ENCODE results near the gene SLX9. TPM values are rescaled to one million over a fixed set of nuclear protein-coding genes. Genes with fewer than 3 reads are reported as not detected.

Gene SLX9
- total RNA-seq, 1 donor from 2014 or later, result 49.3 TPM

DNA sequence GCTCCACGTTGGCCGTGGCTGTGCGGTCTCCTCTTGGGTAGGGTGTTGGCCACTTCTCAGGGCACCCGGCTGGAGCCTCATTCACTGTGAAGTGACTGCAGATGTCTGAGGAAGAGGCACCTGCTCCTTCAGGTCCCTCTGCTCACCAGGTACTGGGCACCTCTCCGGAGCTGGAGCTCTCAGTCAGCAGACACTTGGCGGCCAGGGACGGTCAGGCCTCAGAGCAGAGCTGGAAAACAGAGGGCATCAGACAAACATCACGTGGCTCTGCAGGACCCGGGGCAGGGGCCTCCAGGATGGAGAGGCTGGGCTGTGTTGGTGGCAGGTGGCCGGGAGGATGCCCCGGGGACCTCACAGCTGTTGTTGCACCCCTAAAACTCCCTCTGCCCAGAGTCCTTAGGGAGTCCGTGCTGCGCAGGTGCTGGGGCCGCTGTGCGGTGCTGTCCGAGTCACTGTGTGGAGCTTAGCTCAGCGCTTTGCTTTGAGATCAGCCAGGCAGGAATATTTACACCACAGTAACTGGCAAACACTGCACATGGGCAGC lies 59.7 kb downstream of the SLX9 start:
- intact Hi-C loops (cut with micrococcal nuclease), result no loop called here

- intact Hi-C loops (cut with micrococcal nuclease), result no loop called here
These were observed 60.3 kb downstream of the SLX9 start for GRCh38 chr21:44999972-45000636.

DNA sequence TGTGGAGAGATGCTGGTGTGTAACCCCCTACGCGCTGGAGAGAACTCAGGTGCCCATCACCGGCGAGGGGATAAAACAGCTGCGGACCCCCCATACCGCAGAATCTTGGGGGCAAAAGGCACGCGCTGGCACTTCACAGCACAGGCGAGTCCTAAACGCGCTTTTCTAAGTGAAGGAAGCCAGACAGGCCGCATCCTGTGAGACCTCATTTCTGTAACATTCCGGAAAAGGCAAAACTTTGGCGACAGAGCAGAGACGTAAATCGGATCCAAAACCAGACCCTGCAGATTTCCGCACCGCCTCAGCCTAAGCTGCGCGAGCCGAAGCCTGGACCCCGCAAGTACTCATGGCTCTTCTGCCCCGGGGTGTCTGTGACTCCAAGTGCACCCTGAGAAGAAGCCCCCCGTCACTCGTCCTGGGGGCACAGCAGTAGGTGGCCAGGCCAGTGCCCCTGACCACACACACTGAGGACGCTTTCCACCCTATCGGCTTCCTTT lies 60.9 kb downstream of the SLX9 start:
- intact Hi-C loops (cut with micrococcal nuclease), result no loop called here

DNA sequence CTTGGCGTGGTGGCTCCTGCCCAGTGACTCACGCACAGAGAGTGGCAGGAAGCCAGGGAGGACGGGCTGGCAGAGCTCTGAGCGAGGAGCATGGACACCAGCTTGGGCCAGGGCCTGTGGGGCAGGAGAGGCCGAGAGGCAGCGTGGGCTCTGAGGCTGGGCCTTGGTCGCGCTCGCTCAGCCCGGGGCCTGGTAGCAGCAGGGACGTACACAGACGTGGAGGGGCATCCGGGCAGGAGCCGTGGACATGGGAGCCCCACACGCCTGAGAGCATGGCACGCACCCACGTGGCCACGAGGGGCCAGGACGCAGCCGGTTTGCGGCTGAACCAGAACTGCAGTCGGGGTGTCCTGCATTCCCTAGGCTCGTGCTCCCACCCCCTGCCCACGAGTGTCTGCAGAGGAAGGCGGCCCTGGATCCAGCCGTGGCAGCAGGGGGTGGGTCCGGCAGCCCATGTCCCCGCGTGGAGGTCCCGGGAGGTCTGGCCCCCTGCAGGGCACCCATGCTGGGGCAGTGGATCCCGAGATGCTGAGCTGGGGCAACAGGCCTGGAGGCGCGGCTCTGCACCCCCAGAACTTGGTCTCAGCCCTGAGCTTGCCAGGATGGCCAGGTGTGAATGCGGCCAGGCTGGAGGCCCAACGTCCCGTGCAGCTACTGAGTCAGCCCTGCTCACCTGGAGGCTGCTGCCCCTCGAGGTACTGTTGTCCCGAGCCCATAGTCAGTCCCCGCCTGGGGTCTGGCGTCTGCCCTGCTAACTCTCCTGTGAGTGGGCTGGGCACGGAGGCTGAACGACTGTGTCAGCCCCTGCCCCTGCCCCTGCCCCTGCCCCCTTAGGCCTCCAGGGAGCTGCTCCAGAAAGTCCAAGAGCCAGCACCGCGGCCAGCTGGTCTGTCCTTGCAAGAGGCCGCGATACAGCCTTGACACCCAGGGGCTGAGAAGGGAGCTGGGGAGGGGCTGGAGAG lies 61.6 kb downstream of the SLX9 start:
- intact Hi-C loops (cut with micrococcal nuclease), result no loop called here

GRCh38 chr21:45002381-45003204 lies 62.8 kb downstream of the SLX9 start:
- intact Hi-C loops (cut with micrococcal nuclease), result no loop called here

- intact Hi-C loops (cut with micrococcal nuclease), result no loop called here
These were observed 63.7 kb downstream of the SLX9 start for GRCh38 chr21:45003331-45004058.

DNA sequence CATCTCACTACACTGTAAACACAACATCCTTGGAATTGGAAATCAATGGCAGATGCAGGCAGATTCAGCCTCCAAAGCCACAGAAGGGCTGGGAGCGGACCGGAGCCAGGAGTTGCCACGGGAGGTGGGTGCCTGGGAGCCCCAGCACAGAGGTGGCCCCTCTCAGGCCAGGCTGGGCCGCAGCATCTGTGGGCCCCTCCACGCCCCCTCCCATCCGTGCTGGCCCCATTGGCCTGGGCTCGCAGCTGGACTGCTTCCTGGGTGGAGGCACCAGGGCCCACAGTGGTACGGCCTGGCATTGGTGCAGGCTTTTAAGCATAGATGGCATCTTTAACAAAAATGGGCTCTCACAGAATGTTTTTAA lies 64.2 kb downstream of the SLX9 start:
- intact Hi-C loops (cut with micrococcal nuclease), result no loop called here

DNA sequence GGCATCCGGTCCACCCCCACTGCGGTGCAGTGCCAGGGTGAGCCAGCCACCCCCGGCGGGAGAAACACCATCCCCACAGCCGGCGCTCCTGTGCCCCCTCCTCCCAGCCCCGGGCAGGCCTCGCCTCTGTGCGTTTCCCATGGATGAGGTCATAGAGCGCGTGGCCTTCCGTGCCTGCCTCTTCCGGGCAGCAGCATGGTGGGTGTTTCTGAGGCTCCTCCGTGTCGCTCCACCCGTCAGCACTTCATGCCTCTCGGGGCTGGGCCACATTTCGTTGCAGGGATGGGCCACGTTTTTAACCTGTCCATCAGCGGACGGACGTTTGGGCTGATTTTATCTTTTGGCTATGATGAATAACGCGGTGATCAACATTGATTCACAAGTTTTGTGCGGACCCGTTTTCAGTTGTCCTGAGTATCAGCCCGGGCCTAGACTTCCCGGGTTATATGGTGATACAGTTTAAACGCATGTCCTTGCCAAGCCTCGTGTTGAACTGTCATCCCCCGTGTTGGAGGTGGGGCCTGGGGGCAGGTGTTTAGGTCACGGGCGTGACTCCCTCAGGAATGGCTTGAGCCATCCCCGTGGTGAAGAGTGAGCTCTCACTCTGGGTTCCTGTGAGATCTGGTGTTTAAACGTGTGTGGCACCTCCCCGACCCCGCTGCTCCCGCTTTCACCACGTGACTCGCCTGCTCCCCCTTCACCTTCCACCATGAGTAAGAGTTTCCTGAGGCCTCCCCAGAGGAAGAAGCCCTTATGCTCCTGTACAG lies 64.8 kb downstream of the SLX9 start:
- intact Hi-C loops (cut with micrococcal nuclease), result no loop called here

DNA sequence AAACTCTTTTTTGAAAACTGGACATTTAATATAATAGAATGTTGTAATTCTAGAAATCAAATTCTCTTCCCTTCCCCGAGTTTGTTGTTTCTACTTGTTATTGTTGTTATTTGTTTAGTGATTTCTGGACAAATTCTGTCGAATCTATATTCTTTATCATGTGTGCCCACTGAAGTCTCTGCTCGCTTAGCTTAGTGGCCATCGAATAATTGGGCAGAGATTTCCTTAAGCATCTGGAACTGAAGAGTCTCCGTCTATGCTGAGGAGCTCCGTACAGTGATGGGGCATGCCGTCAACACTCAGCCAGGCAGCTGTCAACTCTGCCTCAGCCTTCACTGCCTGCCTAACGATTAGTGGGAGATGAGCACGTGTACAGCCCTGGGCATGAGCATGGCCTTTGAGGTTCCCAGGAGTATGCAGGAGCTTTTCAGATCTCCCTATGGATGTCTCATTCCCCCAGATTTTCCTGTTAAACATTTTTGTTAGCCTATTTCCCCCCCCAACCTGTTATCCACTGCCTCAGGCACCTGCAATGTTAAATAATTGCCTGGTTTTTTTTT lies 66.8 kb downstream of the SLX9 start:
- intact Hi-C loops (cut with micrococcal nuclease), result no loop called here

DNA sequence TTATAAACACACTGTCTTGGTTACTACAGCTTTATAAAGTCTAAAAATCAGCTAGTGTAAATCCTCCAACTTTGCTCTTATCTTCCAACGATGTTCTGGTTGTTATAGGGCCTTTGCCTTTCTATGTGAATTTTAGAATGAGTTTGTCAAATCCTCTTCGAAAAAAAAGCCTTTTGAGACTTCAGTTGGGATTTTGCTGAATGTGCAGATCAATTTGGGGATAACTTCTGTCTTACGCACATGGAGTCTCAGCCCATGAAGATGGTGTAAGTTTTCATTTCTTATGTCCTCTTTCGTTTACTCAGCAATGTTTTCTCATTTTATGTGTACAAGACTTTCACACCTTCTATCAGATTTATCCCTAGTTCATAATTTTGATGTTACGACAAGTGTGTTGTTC lies 69.8 kb downstream of the SLX9 start:
- intact Hi-C loops (cut with micrococcal nuclease), result loop anchor here (10.0 kb wide), 1 partner anchor 95 kb away; no protein-coding TSS in a partner anchor

DNA sequence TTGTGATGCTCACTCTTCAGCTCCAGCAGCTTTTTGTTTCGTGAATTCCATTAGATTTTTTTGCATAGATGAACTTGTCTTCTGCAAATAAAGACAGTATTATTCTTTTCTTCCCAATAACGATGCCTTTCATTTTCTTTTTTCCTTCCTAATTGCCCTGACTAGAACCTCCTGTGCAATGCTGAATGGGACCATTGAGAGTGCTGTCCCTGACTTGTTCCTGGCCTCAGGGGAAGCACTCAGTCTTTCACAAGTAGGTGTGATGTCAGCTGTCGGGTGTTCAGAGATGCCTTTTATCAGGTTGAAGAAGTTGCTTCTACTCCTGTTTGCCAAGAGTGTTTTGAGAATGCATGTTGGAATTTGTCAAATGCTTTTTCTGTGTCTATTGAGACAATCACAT lies 70.3 kb downstream of the SLX9 start:
- intact Hi-C loops (cut with micrococcal nuclease), result loop anchor here (10.0 kb wide), 1 partner anchor 95 kb away; no protein-coding TSS in a partner anchor

GRCh38 chr21:45010860-45011259 lies 71.0 kb downstream of the SLX9 start:
- intact Hi-C loops (cut with micrococcal nuclease), result loop anchor here (10.0 kb wide), 1 partner anchor 94 kb away; no protein-coding TSS in a partner anchor

DNA sequence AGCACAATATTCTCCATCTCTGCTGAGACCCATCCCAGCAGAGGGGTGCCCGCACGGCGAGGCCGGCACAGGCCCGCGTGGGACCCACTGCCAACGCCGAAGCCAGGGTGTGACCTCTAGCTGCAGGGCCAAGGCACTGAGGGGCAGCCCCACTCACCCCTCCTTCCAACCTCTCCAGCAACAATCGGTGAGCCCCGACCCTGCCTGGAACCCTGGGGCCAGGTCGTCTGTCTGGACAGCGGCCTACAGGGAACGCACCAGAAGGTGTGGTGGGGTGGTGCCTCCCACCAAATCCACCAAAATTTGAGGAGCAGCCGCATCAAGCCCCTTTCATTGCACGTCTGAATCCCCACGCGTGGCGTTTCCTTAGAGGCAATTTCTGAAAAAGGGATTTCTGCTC lies 71.6 kb downstream of the SLX9 start:
- intact Hi-C loops (cut with micrococcal nuclease), result loop anchor here (10.0 kb wide), 1 partner anchor 93 kb away; no protein-coding TSS in a partner anchor

- intact Hi-C loops (cut with micrococcal nuclease), result loop anchor here (10.0 kb wide), 1 partner anchor 93 kb away; no protein-coding TSS in a partner anchor
These were observed 72.3 kb downstream of the SLX9 start for GRCh38 chr21:45011911-45012661.

GRCh38 chr21:45012662-45013259 lies 72.9 kb downstream of the SLX9 start:
- intact Hi-C loops (cut with micrococcal nuclease), result loop anchor here (10.0 kb wide), 1 partner anchor 92 kb away; no protein-coding TSS in a partner anchor

DNA sequence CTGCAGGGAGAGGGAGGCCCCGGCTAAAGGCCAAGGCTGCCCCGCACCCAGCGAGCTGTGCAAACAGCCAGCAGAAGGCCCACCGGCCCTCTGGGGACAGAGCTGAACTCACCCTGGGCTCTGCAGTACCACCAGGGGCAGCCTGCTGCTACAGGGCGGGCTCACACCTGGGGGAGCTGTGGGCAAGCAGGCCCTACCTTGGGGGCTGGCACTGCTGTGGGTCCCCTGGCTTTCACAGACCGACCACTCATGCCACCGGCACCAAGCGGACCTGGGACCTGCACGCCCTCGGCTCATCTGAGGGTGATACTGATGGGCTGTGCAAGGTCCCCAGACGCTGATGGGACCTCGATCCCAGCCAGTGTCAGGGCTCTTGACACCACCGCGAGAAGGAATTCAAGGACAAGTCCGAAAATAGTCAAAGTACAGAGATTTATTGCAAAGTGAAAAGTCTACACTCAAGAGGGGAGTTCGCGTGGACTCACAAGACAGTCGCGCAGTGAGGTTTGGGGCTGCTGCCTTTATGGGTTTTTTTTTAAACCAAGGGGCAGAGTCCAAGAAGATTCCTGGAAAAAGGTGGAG lies 73.5 kb downstream of the SLX9 start:
- intact Hi-C loops (cut with micrococcal nuclease), result loop anchor here (10.0 kb wide), 1 partner anchor 91 kb away; no protein-coding TSS in a partner anchor

- intact Hi-C loops (cut with micrococcal nuclease), result loop anchor here (10.0 kb wide), 1 partner anchor 90 kb away; no protein-coding TSS in a partner anchor
These were observed 75.1 kb downstream of the SLX9 start for GRCh38 chr21:45014747-45015468.
